DND-41 (cell line): Measurements from ENCODE around the gene ZNF575.

Experiments used
- CTCF ChIP-seq: IDR thresholded peaks from 2 replicates; pipeline ENCODE4 v1.5.1; 2012; ENCODE audit warnings: borderline replicate concordance, low read length, moderate library complexity, mild to moderate bottlenecking; ENCODE audit not compliant: poor library complexity, severe bottlenecking; ENCODE audit errors: extremely low read depth
- EZH2 ChIP-seq: IDR thresholded peaks from 3 replicates; pipeline ENCODE4 v1.6.1; 2012; ENCODE audit warnings: borderline replicate concordance, low read depth, mild to moderate bottlenecking, moderate library complexity, low read length, inconsistent platforms; ENCODE audit not compliant: severe bottlenecking

DNA sequence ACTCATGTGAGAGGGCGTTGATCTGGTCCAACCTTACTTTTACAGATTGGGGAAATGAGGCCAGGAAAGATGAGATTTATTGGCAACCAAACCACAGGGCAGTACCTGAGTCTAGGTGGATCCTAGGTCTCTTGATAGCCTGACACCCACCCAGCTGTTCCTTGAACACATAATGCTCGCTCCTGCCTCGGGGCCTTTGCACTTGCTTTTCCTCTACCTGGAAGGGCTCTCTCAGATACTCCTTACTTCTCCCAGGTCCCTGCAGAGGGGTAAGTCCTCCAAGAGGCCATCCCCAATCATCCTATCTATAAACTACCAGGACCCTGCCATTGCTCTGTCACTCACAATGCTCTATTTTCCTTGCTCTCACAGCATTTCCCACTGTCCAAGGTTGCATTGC lies 7.4 kb downstream of the ZNF575 start:
- TF ChIP-seq CTCF (no peak), EZH2 (no peak)
